GM23338 (cell line): ENCODE results near the gene ZNRF1. TPM values are rescaled to one million over a fixed set of nuclear protein-coding genes. Genes with fewer than 3 reads are reported as not detected.

Experiments used
- CREB1 ChIP-seq: fragments of 250-450 bp; sonication (Bioruptor Pico); IDR thresholded peaks from 2 replicates; pipeline ENCODE4 v1.5.0; 2020; ENCODE audit warnings: low read depth, mild to moderate bottlenecking, moderate library complexity
- EZH2 ChIP-seq: fragments of 200-600 bp; sonication (generic); IDR thresholded peaks from one replicate; pipeline ENCODE4 v1.8.0; 2017; ENCODE audit warnings: antibody characterized with exemption, mild to moderate bottlenecking, low read depth; ENCODE audit not compliant: unreplicated experiment
- EZH2phosphoT487 ChIP-seq: fragments of 200-600 bp; sonication (generic); IDR thresholded peaks from one replicate; pipeline ENCODE4 v1.8.1; 2018; ENCODE audit warnings: antibody characterized with exemption; ENCODE audit not compliant: unreplicated experiment
- JUNB ChIP-seq: IDR thresholded peaks from one replicate; pipeline ENCODE4 v1.6.1; 2016; ENCODE audit warnings: antibody characterized with exemption; ENCODE audit not compliant: unreplicated experiment
- ZNF114 ChIP-seq: fragments of 250-450 bp; sonication (Bioruptor Pico); IDR thresholded peaks from 2 replicates; pipeline ENCODE4 v1.5.0; 2020; ENCODE audit warnings: mild to moderate bottlenecking, moderate library complexity
- ZNF331 ChIP-seq: fragments of 250-450 bp; sonication (Bioruptor Pico); IDR thresholded peaks from 2 replicates; pipeline ENCODE4 v1.5.0; 2020; ENCODE audit warnings: low read depth, mild to moderate bottlenecking, moderate library complexity
- polyA plus RNA-seq: library from polyadenylated mRNA; unstranded; fragments of >200 nt; fragmentation: Nextera tagmentation; extraction: Ambion mirVana; gene quantifications from 2 replicates; pipeline ENCODE4 v1.2.1, GENCODE V29; 2016
- total RNA-seq: library from RNA; depleted of rRNA; stranded (reverse); fragments of >200 nt; shearing (Covaris generic); gene quantifications from 2 replicates; pipeline ENCODE4 v1.2.3, GENCODE V29; 2014; rRNA removed
- TF ChIP-seq, protein P1 (sequence below), 2 experiments: fragments of 200-600 bp in 1 of 2; sonication (generic) in 1 of 2; conservative IDR thresholded peaks; 2 replicates each; pipeline versions ENCODE4 v1.5.1 to v1.6.1; 2016 to 2017; ENCODE audit warnings: antibody characterized with exemption in 2 of 2, low read depth in 2 of 2, mild to moderate bottlenecking in 2 of 2, moderate library complexity in 1 of 2
- TF ChIP-seq, protein P2 (sequence below): IDR thresholded peaks from one replicate; pipeline ENCODE4 v1.6.1; 2018; ENCODE audit warnings: antibody characterized with exemption; ENCODE audit not compliant: unreplicated experiment

Gene ZNRF1
- total and polyA plus RNA-seq, 2 experiments from 2014 or later = 22.4 to 42.1 TPM

DNA sequence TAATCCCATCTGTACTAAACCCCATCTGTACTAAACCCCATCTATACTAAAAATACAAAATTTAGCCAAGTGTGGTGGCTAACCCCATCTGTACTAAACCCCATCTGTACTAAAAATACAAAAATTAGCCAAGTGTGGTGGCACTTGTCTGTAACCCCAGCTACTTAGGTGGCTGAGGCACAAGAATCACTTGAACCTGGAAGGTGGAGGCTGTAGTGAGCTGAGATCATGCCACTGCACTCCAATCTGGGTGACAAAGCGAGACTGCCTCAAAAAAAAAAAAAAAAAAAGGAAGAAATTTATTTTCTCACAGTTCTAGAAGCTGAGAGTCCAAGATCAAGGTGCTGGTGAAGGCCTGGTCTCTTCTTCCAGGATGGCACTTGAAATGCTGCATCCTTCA is 161.6 kb downstream of the ZNRF1 start (continued):
- TF ChIP-seq EZH2 (no peak), ZNF114 (no peak), CREB1 (no peak), JUNB (no peak), ZNF331 (CRISPR knock-in tag) (no peak), EZH2phosphoT487 (no peak)
- TF ChIP-seq, protein P1, sequence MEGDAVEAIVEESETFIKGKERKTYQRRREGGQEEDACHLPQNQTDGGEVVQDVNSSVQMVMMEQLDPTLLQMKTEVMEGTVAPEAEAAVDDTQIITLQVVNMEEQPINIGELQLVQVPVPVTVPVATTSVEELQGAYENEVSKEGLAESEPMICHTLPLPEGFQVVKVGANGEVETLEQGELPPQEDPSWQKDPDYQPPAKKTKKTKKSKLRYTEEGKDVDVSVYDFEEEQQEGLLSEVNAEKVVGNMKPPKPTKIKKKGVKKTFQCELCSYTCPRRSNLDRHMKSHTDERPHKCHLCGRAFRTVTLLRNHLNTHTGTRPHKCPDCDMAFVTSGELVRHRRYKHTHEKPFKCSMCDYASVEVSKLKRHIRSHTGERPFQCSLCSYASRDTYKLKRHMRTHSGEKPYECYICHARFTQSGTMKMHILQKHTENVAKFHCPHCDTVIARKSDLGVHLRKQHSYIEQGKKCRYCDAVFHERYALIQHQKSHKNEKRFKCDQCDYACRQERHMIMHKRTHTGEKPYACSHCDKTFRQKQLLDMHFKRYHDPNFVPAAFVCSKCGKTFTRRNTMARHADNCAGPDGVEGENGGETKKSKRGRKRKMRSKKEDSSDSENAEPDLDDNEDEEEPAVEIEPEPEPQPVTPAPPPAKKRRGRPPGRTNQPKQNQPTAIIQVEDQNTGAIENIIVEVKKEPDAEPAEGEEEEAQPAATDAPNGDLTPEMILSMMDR (conservative IDR thresholded peaks at IDR 0.05; ENCODE audit: low read depth in 2 of 2) = no peak
- TF ChIP-seq, protein P2, sequence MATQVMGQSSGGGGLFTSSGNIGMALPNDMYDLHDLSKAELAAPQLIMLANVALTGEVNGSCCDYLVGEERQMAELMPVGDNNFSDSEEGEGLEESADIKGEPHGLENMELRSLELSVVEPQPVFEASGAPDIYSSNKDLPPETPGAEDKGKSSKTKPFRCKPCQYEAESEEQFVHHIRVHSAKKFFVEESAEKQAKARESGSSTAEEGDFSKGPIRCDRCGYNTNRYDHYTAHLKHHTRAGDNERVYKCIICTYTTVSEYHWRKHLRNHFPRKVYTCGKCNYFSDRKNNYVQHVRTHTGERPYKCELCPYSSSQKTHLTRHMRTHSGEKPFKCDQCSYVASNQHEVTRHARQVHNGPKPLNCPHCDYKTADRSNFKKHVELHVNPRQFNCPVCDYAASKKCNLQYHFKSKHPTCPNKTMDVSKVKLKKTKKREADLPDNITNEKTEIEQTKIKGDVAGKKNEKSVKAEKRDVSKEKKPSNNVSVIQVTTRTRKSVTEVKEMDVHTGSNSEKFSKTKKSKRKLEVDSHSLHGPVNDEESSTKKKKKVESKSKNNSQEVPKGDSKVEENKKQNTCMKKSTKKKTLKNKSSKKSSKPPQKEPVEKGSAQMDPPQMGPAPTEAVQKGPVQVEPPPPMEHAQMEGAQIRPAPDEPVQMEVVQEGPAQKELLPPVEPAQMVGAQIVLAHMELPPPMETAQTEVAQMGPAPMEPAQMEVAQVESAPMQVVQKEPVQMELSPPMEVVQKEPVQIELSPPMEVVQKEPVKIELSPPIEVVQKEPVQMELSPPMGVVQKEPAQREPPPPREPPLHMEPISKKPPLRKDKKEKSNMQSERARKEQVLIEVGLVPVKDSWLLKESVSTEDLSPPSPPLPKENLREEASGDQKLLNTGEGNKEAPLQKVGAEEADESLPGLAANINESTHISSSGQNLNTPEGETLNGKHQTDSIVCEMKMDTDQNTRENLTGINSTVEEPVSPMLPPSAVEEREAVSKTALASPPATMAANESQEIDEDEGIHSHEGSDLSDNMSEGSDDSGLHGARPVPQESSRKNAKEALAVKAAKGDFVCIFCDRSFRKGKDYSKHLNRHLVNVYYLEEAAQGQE = no peak

Other genes with a start within 250 kb of the ZNRF1 start
- gene FA2H, start 224.2 kb upstream of the ZNRF1 start, total RNA-seq = 5.7 and 6.3 TPM in 2 replicates
- 3.8 and 5.7 TPM in 2 replicates for gene FA2H, start 224.2 kb upstream of the ZNRF1 start, polyA plus RNA-seq
- 46.9 and 54.5 TPM in 2 replicates for gene WDR59, start 13.9 kb upstream of the ZNRF1 start, total RNA-seq
- gene WDR59, start 13.9 kb upstream of the ZNRF1 start, polyA plus RNA-seq = 38.7 and 44.5 TPM in 2 replicates
- gene LDHD, start 117.8 kb downstream of the ZNRF1 start, total RNA-seq = 7.7 and 10.6 TPM in 2 replicates
- 3.9 and 5.0 TPM in 2 replicates for gene LDHD, start 117.8 kb downstream of the ZNRF1 start, polyA plus RNA-seq
- gene ZFP1, start 149.5 kb downstream of the ZNRF1 start, total RNA-seq = 12.5 and 13.4 TPM in 2 replicates
- 4.1 and 4.8 TPM in 2 replicates for gene ZFP1, start 149.5 kb downstream of the ZNRF1 start, polyA plus RNA-seq
- gene CTRB2, start 208.1 kb downstream of the ZNRF1 start, total RNA-seq = not detected in 2 replicates
- not detected in 2 replicates for gene CTRB2, start 208.1 kb downstream of the ZNRF1 start, polyA plus RNA-seq
- not detected in 2 replicates for gene CTRB1, start 220.0 kb downstream of the ZNRF1 start, total RNA-seq
- not detected in 2 replicates for gene CTRB1, start 220.0 kb downstream of the ZNRF1 start, polyA plus RNA-seq